ENCODE data around the gene ANKS6.
A peak's percentile ranks its signal among the peaks of the same experiment; 100 is the strongest.

ANKS6 gene

GRCh38 chr9:98728500-98728899 lies 67.9 kb downstream of the ANKS6 start:
- no peak for DNase-seq

GRCh38 chr9:98727428-98727827 lies 68.9 kb downstream of the ANKS6 start:
- no peak for DNase-seq

GRCh38 chr9:98726735-98727134 lies 69.6 kb downstream of the ANKS6 start:
- peak; percentile 96 for DNase-seq

- no peak for DNase-seq
These were observed 71.4 kb downstream of the ANKS6 start for GRCh38 chr9:98724810-98725530.

DNA sequence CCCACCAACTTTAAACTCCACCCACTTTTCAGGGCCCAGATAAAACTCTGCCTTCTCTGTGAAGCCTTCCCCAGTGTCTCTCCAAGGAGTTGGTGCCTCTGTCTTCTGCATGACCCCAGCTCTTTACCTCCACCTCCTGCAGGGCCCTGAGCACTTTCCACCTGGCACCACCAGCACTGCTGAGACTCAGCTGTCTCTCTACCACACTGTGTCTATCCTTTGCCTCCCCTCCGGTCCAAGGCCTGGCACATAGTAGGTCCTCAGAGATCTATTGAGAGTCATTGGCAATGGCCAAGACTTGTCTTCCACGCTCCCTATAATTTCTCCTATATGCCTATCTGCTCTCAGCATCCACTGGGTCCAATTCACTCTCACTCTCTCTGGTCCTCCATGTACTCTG lies 74.7 kb downstream of the ANKS6 start:
- no peak for DNase-seq

- no peak for DNase-seq
These were observed 76.0 kb downstream of the ANKS6 start for GRCh38 chr9:98720402-98720801.

DNA sequence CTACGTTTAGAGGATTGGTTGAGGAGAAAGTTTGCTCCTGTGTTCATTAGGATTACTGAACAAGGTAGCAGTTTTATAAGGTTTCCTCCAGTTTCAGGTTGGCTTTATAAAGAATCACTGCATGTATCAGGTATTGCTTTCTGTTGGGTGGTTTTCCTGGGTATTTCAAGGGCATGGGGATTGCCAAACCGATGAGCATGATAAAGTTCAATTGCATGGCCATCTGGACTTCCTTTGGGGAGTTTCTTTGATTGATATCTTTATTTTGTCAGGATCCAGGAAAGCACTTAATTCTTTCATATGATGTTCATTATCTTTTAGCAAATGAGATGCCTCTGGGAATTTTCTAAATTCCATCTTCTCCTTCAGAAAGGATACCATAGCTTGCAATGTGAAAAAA lies 77.3 kb downstream of the ANKS6 start:
- no peak for DNase-seq

- DNase-seq: no peak
These were observed 81.5 kb downstream of the ANKS6 start for GRCh38 chr9:98714833-98715232.

DNA sequence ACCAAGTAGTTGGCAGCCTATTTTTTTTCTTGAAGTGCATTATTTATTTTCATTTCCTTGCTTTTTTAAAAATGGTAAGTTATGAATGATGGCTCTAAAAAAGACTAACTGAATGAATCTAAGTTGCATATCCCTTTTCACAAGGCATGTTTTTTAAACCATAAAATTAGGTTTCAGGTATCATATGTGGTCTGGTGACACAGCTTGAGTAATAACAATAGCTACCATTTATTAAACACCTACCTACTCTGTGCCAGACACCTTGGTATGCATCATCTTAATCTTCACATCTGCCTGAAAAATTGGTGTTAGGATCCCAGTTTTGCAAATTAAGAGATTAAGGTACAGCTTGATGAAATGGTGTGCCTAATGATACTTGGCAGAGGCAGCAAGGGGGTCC lies 83.4 kb downstream of the ANKS6 start:
- DNase-seq: no peak

DNA sequence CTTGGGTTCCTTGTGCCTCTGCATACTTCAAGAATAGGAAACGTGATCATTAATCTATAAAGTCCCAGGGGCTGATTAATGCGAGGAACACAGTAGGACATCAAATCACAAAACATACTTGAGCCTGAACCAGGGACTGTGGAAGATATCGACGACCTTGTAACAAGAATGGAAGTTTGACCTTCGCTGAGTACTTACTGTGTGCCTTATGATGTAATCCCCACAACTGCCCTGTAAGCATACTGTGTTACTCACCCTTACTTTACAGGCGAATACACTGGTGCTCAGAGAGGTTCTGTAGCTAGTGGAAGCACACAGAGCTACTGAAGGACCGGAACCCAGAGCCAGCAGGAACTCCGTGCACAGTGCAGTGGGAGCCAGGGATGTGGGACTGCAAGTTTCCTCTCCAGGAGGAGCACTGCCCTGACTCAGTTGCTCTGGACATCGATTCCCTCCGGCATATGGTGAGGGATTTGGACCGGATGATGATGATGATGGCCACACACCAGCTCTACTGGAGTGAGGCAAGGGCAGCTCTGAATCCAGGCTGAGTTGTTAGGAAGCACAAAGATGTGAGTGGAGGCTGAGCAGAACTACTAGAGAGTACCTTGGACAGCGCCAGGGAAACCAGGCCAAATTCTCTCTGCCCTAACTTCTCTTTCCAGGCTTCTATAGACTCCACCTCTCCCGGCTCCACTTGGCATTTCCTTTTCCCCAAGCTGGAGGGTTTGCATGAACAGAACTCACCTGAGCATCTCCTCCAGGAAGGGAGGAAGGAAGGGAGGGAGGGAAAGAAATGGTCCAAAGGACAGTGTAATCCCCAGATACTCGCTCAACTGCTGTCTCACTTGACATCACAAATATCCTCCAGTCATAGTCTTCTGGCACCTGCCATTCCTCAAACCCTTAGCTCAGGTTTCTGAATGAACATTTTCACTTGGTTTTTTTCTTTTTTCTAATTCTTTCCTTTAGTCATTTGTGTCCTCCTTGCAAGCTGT lies 86.1 kb downstream of the ANKS6 start:
- peak; percentile 32 for DNase-seq

- no peak for DNase-seq
These were observed 87.1 kb downstream of the ANKS6 start, which contains the start of gene GABBR2 for GRCh38 chr9:98708933-98709911. TSS of gene GABBR2 (minus strand) at chr9:98708935. CDS start at chr9:98708737, 198 bp downstream.

GRCh38 chr9:98708103-98708932 lies 88.0 kb downstream of the ANKS6 start:
- no peak for DNase-seq

DNA sequence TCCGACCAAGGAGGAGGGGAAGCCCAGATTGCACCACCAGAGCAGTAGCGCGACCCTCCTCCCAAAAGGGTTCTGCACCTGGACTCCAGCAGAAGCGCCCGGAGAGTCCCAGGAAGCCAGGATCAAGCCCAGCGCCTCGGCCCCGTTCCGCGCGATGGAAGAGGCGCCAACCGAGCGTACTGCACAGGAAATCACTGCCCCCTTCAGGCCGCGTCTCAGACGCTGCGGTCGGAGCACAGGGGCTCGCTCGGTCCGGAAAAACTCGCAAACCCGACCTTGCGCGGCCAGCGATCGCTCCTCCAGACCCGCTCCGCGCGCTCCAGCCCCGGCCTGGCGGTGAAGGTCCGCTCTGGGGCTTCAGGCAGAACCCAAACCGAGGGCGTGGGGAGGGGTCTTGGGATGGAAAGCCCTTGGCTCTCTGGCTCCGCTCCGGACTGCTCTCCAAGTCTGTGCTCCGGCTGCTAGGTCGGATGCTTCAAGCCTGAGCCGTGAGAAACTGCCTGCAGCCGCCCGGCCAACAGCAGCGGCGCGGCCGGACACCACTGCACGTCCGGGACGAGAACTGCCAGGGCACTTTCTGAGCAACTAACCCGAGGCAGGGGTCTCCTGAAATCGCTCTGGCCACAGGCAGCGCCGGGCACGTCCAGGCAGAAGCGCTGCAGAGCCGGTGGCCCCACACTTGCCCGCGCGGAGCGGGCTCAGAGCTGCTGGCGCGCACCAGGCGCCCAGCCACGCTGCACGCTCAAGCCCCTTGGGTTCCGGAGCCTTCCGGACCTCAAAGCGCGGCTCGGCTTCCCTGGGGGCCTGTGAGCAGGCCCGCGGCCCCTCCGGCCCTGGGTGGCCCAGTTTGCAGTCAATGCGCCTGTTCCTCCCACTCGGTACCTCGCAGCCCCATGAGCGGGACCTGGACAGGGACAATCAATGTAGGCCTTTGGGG lies 88.9 kb downstream of the ANKS6 start:
- peak; percentile 23 for DNase-seq

DNA sequence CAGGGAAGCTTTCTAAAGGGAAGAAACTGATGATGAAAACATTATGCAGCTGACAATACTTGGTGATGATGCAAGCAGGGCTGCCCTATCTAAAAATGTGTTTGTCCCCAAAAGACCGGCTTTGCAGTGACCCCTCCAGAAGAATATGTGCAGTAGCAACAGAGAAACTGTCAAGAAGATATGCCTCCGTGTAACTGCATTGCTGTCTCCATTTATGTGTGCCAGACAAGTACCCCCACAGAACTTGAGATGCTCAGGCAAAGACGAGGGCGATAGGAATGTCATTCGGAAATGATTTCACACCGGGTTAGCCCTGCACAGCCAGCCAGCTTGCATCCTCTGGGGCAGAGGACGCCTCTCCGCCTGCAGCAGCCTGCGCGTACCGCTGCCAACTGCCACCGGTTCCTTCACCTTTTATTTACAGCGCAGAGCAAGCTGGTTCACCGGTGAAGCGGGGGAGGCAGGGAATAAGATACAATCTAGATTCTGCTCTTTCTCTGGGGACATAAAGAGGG lies 89.6 kb downstream of the ANKS6 start:
- DNase-seq: peak; percentile 32

DNA sequence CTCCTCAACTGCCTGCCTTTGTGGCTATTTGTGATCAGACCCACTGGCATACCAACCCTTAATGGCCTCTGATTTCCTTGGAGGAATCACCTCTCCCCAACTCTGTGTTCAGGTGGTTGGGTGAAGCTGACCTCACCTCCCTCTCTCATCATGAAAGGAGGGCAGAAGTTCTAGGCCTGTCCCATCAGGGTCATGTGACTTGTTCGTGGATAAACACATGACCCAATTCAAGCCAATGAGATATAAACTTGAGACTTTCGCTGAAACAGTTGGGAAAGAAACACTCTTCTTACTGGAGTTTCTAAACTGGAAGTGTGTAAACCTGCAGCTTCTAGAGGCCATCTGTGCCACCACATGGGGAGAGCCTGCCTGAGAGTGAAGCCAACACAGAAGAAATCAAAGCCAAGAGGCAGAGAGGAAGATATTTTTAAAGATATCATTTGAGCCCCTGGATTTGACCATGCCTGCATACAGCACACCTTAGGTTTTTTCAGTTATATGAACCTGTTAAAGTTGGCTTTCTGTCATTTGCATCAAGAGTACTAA lies 93.4 kb downstream of the ANKS6 start:
- no peak for DNase-seq

- no peak for DNase-seq
These were observed 94.0 kb downstream of the ANKS6 start for GRCh38 chr9:98702340-98702739.

DNA sequence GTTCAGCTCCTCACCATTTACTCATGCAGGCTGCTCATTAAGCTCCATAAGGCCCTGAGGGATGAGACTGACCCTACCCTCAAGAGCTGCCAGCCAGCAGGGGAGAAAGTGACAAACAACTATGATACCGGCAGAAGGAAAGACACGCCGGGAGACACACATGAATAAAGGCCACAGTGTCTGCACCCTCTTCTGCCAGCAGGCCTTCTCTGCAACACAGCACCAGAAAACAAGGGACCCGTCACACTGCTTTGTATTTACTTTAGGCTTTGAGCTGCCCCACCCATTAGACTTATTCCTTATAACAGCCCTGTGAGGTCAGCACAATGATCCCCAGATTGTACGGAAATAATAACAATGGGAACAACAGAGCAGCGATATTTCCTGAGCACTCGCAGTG lies 94.8 kb downstream of the ANKS6 start:
- DNase-seq: no peak

GRCh38 chr9:98700801-98701200 lies 95.6 kb downstream of the ANKS6 start:
- DNase-seq: no peak

DNA sequence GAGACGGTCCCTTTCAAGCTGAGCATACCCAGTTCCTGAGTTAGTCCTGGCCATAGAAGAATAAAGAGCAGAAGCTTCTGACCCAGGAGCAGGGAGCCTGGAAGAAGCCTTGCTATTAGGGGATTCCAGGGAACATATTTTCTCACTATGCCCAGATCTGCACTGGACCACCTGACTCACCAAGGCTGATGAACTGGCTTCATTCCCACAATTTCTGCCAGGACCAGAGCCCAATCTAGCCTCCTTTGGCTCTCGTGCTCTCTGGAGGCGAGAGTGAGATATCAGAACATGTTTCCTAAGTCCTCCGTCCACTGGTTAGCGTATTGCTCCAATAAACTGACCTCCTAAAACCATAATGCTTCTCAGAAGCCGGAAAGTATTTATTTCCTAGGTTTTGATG lies 97.5 kb downstream of the ANKS6 start:
- DNase-seq: no peak

- DNase-seq: no peak
These were observed 101.4 kb downstream of the ANKS6 start for GRCh38 chr9:98694943-98695342.
